NT2/D1 (cell line): ENCODE results near the gene RAP1GAP2.

Experiments
- SUZ12 ChIP-seq: IDR thresholded peaks from 2 replicates; pipeline ENCODE4 v1.6.1; 2011; ENCODE audit not compliant: insufficient read length, insufficient read depth; ENCODE audit errors: extremely low read depth
- YY1 ChIP-seq: IDR thresholded peaks from 2 replicates; pipeline ENCODE4 v1.6.1; 2011; ENCODE audit not compliant: insufficient read length, insufficient read depth
- ZNF274 ChIP-seq: IDR thresholded peaks from 2 replicates; pipeline ENCODE4 v1.6.1; 2011; ENCODE audit warnings: mild to moderate bottlenecking, low read depth, low read length

GRCh38 chr17:2940352-2940751 lies 144.1 kb downstream of the RAP1GAP2 start:
- TF ChIP-seq ZNF274 (no peak), SUZ12 (no peak), YY1 (no peak)
